HepG2 (cell line): Measurements from ENCODE around the gene MED1.
"Not testable (repeated sequence)": the region's sequence is repeated elsewhere in the genome, so short reads cannot be mapped to it uniquely, and the experiment has no call there.

Source experiments
- ARNT ChIP-seq: fragments of 450-650 bp; IDR thresholded peaks from 2 replicates; pipeline ENCODE4 v1.6.1; 2017
- EEA1 ChIP-seq: sonication (generic); formaldehyde crosslinking; IDR thresholded peaks from 2 replicates; pipeline ENCODE4 v1.5.1; 2020; ENCODE audit warnings: mild to moderate bottlenecking, missing genetic modification reagents, borderline replicate concordance
- EP300 ChIP-seq, 3 experiments: sonication (generic) in 1 of 3; formaldehyde crosslinking in 1 of 3; IDR thresholded peaks; 2 replicates each; pipeline versions ENCODE4 v1.5.1 to v1.6.1; 2011 to 2020; ENCODE audit warnings: low read depth in 2 of 3, low read length in 2 of 3, borderline replicate concordance in 1 of 3, improper control_type of control experiment in 1 of 3, mild to moderate bottlenecking in 1 of 3, missing genetic modification reagents in 1 of 3, moderate library complexity in 1 of 3
- KLF13 ChIP-seq: sonication (generic); formaldehyde crosslinking; IDR thresholded peaks from 2 replicates; pipeline ENCODE4 v1.4.0; 2020; ENCODE audit warnings: mild to moderate bottlenecking, missing genetic modification reagents
- TP53 ChIP-seq: sonication (generic); formaldehyde crosslinking; conservative IDR thresholded peaks from 2 replicates; pipeline ENCODE4 v1.4.0; 2020; ENCODE audit warnings: missing genetic modification reagents
- TF ChIP-seq, protein P1 (sequence below): sonication (generic); formaldehyde crosslinking; IDR thresholded peaks from 2 replicates; pipeline ENCODE4 v1.5.0; 2020; ENCODE audit warnings: mild to moderate bottlenecking, missing genetic modification reagents, moderate library complexity

DNA sequence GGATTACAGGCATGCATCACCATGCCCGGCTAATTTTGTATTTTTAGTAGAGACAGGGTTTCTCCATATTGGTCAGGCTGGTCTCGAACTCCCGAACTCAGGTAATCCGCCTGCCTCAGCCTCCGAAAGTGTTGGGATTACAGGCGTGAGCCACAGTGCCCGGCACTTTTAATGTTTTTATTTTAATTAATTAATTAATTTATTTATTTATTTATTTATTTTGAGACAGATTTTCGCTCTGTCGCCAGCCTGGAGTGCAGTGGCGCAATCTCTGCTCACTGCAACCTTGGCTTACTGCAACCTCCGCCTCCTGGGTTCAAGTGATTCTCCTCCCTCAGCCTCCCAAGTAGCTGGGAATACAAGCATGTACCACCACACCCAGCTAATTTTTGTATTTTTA, 17.5 kb upstream of the MED1 start:
- TF ChIP-seq TP53; EEA1 (CRISPR knock-in tag); ARNT; EP300 (IDR thresholded peaks at IDR 0.05; ENCODE audit: low read depth in 2 of 2, low read length in 2 of 2); EP300 (CRISPR knock-in tag; IDR thresholded peaks at IDR 0.05; ENCODE audit: borderline replicate concordance); KLF13: not testable (repeated sequence)
- TF ChIP-seq, protein P1, sequence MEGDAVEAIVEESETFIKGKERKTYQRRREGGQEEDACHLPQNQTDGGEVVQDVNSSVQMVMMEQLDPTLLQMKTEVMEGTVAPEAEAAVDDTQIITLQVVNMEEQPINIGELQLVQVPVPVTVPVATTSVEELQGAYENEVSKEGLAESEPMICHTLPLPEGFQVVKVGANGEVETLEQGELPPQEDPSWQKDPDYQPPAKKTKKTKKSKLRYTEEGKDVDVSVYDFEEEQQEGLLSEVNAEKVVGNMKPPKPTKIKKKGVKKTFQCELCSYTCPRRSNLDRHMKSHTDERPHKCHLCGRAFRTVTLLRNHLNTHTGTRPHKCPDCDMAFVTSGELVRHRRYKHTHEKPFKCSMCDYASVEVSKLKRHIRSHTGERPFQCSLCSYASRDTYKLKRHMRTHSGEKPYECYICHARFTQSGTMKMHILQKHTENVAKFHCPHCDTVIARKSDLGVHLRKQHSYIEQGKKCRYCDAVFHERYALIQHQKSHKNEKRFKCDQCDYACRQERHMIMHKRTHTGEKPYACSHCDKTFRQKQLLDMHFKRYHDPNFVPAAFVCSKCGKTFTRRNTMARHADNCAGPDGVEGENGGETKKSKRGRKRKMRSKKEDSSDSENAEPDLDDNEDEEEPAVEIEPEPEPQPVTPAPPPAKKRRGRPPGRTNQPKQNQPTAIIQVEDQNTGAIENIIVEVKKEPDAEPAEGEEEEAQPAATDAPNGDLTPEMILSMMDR = not testable (repeated sequence)
